ENCODE results near the gene DMD.
"Not testable (repeated sequence)": the region's sequence is repeated elsewhere in the genome, so short reads cannot be mapped to it uniquely, and the experiment has no call there.

The DMD gene

GRCh38 chrX:32010948-32011347 is 1200.4 kb downstream of the DMD start:
- no peak for DNase-seq (ENCODE audit: low read depth)

DNA sequence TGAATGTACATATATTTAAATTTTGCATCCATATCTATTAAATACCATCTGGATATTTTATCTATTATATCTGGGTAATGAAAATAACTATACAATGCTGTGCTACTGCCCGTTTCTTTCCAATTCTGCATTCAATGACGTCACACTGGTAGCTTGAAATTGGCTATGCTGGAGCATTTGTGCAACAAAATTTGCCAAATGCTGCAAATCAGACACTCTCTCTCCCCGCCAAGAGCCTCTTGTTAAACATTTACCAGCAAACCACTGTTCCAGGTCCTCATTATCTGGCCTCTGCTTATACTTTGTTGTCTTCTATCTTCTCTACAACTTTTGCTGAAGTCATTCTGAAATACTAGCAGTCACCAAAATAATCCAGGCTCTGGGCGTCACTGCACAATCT is 1201.1 kb downstream of the DMD start:
- DNase-seq (ENCODE audit: low read depth): no peak

GRCh38 chrX:31993637-31994036 is 1217.7 kb downstream of the DMD start:
- no peak for DNase-seq (ENCODE audit: low read depth)

DNA sequence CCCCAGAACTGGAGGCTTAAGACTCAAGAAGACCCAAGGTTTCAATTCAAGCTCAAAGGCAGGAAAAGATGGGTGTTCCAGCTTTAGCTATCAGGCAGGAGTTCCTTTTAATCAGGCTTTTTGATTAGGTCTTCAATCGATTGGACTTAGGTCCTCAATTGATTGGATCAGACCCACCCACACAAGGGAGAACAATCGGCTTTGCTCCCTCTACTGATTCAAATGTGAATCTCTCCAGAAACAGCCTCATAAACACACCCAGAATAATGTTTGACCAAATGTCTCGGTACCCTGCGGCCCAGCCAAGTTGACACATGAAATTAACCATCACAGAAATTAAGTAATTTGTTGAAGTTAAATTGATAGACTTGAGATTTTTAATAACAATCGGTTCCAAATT is 1222.4 kb downstream of the DMD start:
- no peak for DNase-seq (ENCODE audit: low read depth)

- no peak for DNase-seq (ENCODE audit: low read depth)
Measured at GRCh38 chrX:31981546-31982062, 1229.7 kb downstream of the DMD start.

- no peak for DNase-seq (ENCODE audit: low read depth)
Measured at GRCh38 chrX:31969714-31970113, 1241.6 kb downstream of the DMD start.

- no peak for DNase-seq (ENCODE audit: low read depth)
Measured at GRCh38 chrX:31962256-31962655, 1249.1 kb downstream of the DMD start.

- DNase-seq (ENCODE audit: low read depth): no peak
Measured at GRCh38 chrX:31934842-31935370, 1276.4 kb downstream of the DMD start.

DNA sequence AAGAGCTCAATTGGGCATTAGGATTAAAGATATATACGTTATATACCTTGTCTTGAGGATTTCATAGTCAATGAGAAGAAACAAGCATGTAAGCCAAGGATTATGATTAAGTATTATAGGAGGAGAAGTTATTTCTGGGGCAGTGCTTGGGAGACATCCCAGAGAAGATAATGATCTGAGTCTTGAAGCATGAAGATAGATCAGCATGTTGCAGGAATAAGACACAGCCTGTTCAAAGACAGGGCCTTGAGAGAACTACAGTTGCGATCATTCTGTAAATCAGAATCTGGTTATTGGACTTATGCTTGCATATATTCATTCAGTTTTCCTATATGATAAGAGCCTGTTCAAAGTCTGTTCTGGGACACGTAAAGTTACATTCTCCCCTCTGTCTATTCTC is 1277.3 kb downstream of the DMD start:
- DNase-seq (ENCODE audit: low read depth): no peak

DNA sequence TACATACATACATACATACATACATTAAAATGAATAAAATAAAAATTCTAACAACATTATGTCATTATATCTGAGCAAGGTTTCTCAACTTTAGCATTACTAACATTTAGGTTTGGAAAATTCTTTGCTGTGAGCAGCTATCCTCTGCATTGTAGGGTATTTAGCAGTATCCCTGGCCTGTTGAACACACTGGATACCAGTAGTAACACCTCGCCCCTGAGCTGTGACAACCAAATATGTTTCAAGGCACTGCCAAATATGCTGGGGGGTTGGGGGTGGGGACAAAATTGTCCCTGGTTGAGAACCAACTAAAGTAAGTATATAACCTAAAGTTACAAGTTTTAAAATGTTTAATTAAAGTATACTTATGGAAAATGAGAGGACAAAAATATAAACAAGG is 1278.6 kb downstream of the DMD start:
- no peak for DNase-seq (ENCODE audit: low read depth)

DNA sequence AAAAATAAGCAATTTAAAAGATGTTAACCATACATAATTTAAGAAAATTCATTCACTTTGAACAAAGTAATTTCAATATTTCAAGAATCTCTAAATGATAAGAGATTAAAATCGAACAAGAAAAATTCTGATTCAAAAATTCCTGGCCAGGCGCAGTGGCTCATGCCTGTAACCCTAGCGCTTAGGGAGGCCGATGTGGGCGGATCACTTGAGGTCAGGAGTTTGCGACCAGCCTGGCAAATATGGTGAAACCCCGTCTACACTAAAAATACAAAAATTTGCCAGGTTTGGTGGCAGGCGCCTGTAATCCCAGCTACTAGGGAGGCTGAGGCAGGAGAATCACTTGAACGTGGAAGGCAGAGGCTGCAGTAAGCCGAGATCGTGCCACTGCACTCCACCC is 1279.0 kb downstream of the DMD start:
- not testable (repeated sequence) for DNase-seq (ENCODE audit: low read depth)

DNA sequence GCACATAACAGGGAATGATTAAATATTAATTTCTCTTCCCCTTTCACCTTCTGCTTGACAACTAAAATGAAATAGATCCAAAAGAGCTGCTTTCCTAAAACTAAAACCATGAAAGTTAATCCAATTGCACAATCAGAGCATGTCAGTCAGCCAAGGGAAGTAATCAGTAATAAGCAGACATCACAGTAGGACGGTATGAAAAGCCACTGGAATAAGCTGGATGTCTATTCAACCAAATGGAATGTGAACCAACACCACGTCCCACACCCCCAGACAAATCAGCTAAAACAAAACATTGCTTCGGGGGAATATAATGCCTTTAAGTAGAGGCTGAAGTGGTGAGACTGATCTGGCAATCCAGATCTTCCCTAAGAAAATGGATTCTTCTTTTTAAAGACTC is 1280.1 kb downstream of the DMD start:
- DNase-seq (ENCODE audit: low read depth): no peak

DNA sequence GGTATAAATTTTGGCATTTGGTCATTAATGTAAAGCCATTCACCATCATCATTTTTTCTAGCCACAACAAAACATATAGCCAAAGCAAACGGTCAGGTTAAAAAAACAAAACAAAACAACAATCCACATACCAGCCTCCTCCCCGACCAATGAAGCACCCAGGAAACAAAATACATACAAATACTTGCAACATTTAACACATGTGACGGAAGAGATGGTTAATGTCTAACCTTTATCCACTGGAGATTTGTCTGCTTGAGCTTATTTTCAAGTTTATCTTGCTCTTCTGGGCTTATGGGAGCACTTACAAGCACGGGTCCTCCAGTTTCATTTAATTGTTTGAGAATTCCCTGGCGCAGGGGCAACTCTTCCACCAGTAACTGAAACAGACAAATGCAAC is 1282.0 kb downstream of the DMD start:
- no peak for DNase-seq (ENCODE audit: low read depth)

DNA sequence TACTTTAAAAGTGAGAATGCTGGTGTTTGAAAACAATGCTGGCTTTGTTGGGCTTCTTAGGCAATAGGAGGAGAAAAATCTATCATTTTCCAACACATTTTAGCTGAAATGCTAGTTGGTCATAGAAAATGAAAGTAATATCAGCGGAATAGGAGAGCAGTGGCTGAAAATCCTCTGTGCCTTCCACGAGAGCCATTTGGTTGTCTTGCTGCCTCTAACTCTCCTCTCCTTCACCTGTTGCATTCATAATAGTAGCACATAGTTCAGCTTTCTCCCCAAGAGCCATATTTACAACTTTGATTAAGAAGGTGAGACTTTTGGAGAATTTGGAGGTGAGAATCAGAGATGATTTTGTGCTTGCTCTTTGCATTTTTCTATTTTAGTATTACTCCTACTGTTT is 1290.1 kb downstream of the DMD start:
- no peak for DNase-seq (ENCODE audit: low read depth)

DNA sequence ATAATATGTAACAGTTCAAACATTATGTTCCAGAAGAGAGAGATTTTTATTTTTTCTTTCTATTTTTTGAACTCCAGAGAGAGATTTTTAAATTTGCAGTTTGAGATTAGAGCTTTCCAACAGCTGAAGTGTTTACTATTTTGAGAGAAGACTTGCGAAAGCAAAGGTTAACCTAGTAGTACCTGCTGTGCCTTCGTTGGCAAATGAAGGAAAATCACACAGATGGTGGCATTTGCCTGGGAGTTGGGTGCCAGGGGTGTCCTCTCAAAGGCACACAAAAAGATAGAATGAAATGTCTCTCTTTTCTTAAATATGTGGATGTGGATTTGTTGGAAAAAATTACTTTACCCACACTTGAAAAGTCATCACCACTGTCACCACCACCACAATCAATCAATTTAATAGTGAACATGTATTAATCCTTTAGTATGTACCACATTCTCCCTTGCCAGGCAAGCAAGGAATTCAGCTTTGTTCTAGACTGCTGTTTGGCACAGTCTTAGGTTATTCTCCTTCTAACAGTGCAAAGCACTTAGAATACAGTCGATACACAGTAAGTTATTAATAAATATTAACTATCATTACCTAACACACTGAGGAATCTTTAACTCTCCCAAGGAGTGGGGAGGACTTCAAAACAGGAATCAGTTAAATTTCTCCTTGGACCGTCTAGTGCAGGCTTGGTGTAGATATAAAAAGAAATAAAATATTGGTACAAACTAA is 1301.3 kb downstream of the DMD start:
- no peak for DNase-seq (ENCODE audit: low read depth)

GRCh38 chrX:31894152-31894551 is 1317.2 kb downstream of the DMD start:
- no peak for DNase-seq (ENCODE audit: low read depth)

GRCh38 chrX:31893525-31893924 is 1317.8 kb downstream of the DMD start:
- no peak for DNase-seq (ENCODE audit: low read depth)

- DNase-seq (ENCODE audit: low read depth): no peak
Measured at GRCh38 chrX:31889088-31889487, 1322.3 kb downstream of the DMD start.

DNA sequence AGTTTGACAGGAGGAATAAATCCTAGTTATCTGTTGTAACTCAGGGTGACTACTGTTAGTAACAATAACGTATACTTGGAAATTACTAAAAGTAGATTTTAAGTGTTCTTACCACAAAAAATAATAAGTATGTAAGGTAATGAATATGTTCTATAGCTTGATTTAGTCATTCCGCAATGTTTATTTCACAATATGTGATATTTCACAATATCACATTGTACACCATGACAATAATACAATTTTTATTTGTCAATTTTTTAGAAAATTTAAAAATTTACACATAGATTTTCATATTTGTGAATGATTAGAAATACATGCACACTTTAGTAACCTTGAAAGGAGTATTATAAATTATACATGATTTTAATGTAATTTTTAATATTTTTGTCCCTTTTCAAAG is 1326.8 kb downstream of the DMD start:
- DNase-seq (ENCODE audit: low read depth): no peak

DNA sequence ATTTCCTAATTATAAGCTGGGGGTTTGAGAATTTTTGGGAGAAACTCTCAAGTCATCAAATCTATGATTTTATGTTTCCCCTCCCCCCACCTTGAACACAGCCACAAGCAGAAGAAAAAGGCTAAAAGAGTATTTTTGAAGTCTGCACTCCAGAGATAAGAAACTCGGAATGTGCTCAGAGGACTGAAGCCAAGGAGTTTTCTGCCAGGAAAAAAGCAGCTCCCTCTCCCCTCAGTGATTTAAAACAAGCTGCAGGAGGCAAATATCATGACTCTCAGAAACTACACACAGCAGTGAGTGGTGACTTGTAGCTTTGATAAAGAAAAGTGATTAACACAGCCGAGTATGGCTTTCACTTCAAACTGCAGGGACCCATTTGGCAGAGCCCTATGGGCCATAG is 1339.3 kb downstream of the DMD start:
- DNase-seq (ENCODE audit: low read depth): no peak

DNA sequence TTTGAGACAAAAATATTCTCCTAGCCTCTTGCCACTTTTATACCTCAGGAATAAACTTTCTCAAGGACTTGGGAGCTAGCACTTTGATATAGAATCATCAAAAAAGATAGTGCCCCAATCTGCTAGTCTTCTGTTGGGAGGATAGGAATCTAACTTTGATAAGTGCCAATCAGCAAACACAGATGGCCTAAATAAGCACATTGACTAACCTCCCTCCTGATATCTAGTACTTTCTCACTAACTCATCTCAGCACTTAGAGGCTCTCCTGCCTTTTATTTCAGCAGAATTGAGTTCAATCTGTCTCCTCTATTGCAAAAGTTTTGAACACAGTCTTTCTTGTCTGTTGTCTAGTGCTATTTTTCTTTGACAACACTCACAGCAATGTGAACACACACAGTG is 1341.1 kb downstream of the DMD start:
- no peak for DNase-seq (ENCODE audit: low read depth)

GRCh38 chrX:31860686-31861085 is 1350.7 kb downstream of the DMD start:
- DNase-seq (ENCODE audit: low read depth): no peak

GRCh38 chrX:31858915-31859314 is 1352.4 kb downstream of the DMD start:
- no peak for DNase-seq (ENCODE audit: low read depth)

- DNase-seq (ENCODE audit: low read depth): no peak
Measured at GRCh38 chrX:31854716-31855115, 1356.6 kb downstream of the DMD start.
